Mesenteric fat pad (tissue), 1 donor: ENCODE measurements around the gene PRRG3. TPM values are rescaled to one million over a fixed set of nuclear protein-coding genes. Genes with fewer than 3 reads are reported as not detected.
A peak's percentile ranks its signal among the peaks of the same experiment; 100 is the strongest.
"Not testable (repeated sequence)": the region's sequence is repeated elsewhere in the genome, so short reads cannot be mapped to it uniquely, and the experiment has no call there.

Experiments used
- DNase-seq: peaks from one replicate; pipeline ENCODE4 v3.0.0-alpha.2; 2020; ENCODE audit warnings: low spot score
- long read RNA-seq: library from polyadenylated mRNA; unstranded; transcript quantifications from one replicate; pipeline ENCODE4 v2.0.0, GENCODE V29; 2020
- total RNA-seq: library from RNA; stranded (reverse); fragmentation: NEBNext Ultra II Directional; extraction: Animal tissue kit (Norgen Biotek cat#: 25700); gene quantifications from one replicate; pipeline ENCODE4 v1.2.1, GENCODE V29; 2021
- donor health status: DM: yes; HTN: yes; CAD: no.

The PRRG3 gene
- 0.32 TPM for total RNA-seq
- long read RNA-seq, partial matches to known transcripts: 0 of 2 reads
- long read RNA-seq, other reads (novel, unspliced or antisense): 2 of 2 reads

DNA sequence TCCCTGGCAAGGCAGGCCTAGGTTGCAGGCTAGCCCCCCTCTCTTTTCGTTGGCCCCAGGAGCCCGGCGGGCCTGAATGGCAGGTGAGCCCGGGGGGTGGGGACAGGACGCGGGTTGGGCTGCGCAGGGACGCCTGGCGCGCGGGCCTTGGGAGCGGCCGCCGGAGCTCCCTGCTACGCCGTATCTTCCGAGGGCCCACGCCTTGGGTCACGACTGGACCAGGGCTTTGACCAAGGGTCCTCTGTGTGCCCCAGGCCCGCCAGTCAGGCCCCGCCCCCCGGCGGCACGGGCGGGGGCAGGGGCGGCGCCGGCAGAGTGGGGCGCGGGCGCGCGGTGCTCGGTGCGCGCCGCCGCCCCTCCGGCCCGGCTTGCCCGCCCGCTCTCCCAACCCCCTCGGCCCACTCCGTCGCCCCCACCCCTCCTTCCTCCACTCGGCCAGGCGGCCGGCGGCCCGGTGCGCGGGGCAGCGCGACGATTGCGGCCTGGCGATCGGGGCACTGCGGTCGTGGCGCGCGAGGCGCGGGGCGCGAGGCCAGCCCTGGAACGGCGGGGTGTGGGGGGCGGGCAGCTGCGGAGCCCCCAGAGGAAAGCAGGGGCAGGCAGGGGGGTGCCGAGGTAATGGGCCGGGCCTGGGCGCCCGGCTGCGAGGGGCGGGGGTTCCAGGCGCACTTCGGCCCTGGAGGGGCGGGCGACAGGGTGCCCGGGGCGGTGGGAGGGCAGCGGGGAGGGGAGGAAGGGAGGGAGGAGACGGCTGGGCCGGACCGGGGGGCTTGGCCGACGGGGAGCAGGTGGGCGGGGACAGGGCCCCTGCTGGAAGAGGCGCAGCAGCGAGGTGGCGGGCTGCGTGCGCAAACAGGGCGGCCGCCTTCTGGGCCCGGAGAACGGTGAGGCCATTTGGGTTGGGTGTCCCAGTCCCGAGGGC lies at the start of gene PRRG3:
TSS of gene PRRG3 (plus strand) at position 798 of the 922 bp plus-strand sequence. CDS start 3,357 bp downstream, outside the sequence.
- DNase-seq: peak; percentile 88

DNA sequence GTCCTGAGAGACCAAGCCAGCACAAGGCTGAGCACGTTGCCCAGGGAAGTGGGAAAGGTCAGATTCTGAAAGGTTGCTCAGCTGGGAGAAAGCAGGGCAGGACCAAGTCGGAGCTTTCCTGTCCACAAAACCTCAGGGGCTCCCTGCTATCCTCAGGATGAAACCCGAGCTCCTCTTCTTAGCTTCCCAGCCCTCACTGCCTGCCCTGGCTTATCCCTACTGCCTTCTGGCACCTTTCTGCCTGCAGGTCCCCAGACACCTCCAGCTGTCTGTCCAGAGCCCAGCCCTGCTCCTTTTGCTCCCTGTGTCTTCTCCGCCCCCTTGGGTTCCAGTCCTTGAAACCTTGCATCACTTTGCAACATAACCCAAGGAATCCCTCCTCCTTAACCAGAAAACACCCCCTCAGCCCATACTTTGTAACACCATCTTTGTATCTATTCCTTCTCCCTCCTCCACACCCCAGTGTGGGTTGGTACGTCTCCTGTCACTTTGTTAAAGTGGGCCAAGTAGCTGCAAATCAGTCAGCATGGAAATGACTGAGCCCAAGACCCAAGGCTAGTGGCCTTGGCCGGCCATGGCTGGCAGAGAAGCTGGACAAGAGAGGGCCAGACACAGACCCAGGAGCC lies 20.0 kb upstream of the PRRG3 start:
- DNase-seq: no peak

DNA sequence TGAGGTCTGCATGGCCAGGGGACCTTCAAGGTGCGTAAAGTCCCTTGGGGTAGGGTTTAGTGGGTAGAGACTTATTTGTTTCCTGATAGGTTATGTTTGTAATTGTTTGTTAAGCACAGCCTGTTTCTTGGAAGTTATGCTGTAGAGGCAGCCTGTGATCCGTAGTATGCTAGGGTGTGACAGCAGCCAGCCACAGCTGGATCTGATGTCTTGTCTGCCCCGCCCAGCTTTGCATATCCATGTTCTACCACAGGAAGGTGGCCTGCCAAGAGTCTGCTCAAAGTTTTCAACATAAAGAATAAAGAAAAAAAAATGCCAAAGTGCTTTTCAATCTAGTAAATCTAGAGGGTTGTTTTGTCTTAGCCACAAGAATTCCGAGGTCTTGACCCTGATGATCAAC lies 19.1 kb upstream of the PRRG3 start:
- DNase-seq: no peak

DNA sequence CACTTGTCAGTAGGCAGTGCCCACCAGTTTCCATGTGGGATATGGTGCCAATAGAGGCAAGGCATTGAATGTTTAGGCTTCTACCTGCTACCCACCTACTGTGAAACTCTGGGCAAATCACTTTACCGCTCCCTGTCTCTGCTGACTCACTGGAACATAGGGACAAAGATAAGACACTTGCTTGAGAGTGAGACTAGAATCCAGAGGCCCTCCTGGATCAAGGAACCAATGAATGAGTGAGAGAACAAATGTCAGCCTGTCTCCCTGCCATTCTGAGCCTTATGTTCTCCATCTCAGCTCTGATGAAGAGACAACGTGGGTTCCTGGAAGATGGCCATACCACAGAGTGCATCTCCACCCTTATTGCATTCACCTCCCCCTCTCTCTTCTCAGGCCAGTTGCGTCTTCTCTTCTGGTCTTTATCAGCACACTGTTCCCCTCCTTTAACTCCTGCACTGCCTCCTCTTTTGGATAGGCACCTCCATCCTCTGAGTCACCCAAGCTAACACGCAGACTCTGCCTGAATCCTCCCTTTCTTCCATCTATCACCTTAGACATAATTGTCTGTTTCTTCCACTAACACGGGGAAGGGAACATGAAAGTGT lies 15.4 kb upstream of the PRRG3 start:
- no peak for DNase-seq

DNA sequence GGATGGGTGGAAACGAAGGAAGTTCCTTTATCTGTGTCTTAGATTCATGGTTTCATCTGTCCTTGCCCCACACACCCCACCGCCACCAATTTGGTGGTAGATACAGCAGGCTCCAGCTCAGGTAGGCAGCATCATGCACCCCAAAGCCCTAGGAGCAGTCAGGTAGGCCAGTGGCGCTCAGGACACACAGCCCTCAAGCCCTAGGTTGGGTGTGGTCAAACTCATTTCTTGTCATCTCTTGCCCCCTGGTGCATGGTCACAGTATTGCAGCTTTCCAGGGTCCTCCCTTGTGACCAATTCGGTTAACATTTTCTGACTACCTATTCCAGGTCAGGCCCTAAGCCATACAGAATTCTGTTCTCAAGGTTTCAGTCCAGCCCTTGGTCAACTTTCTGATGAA lies 14.5 kb upstream of the PRRG3 start:
- DNase-seq: no peak

DNA sequence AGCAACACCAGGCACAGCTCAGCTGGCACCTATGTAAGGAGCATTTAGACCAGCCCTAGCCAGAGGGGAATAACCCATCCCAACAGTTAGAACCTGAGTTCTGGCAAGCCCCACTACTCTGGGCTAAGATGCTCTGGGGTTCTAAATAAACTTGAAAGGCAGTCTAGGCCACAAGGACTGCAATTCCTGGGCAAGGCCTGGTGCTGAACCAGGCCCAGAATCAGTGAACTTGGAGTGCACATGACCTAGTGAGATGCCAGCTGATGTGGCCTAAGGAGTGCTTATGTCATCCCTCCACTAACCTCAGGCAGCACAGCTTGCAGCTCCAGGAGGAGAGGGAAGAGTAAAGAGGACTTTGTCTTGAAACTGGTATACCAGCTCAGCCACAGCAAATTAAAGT lies 7.6 kb upstream of the PRRG3 start:
- peak; percentile 51 for DNase-seq

DNA sequence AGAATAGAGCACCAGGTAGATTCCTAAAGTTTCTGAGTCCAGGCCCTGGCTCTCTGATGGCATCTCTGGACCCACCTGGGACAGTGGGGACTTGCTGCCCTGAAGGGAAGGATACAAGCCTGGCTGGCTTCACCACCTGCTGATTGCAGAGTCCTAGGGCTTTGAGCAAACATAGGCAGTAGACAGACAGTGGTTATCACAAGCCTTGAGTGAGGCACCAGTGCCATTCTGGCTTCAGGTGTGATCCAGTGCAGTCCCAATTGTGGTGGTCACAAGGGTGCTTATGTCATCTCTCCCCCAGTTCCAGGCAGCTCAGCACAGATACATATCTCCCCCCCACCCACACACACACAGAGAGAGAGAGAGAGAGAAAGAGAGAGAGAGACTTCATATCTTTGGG lies 6.6 kb upstream of the PRRG3 start:
- DNase-seq: no peak

DNA sequence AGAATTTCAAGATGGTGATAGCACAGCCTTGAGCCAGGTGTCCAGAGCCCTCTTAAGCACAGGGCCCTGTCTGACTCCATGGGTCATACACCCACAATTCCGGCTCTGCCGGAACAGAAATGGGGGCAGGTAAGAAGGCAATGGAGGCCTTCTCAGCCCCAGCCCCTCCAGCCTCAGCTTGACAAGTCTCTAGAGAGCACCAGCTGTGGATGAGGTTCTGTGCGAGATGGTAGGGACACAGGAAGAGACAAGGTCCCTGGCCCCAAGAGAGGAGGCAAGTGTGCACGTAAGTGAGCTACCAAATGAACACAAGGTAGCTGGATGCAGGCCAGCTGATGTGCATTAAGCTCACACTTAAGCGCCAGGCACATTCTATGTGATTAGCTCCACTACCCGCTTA lies 2.4 kb upstream of the PRRG3 start:
- peak; percentile 78 for DNase-seq

DNA sequence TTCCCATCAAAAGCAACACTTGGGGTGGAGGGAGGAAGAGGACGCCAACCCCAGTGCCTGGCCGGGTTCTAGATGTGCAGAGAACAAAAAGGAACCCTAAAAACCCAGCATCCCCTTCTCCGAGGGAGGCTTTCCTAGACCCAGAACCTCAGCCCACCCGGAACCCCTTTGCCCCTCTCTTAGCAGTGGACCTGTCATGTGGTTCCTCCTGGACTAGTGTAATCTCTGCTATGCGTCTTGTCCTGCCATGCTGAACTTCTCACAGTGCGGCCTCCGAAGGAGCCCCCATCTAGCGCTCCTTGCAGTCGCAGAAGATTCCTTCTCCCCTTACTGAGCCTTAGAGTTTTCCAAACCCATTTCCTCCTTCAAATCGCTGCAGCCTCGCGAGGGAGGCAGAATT lies 1.1 kb upstream of the PRRG3 start:
- no peak for DNase-seq

DNA sequence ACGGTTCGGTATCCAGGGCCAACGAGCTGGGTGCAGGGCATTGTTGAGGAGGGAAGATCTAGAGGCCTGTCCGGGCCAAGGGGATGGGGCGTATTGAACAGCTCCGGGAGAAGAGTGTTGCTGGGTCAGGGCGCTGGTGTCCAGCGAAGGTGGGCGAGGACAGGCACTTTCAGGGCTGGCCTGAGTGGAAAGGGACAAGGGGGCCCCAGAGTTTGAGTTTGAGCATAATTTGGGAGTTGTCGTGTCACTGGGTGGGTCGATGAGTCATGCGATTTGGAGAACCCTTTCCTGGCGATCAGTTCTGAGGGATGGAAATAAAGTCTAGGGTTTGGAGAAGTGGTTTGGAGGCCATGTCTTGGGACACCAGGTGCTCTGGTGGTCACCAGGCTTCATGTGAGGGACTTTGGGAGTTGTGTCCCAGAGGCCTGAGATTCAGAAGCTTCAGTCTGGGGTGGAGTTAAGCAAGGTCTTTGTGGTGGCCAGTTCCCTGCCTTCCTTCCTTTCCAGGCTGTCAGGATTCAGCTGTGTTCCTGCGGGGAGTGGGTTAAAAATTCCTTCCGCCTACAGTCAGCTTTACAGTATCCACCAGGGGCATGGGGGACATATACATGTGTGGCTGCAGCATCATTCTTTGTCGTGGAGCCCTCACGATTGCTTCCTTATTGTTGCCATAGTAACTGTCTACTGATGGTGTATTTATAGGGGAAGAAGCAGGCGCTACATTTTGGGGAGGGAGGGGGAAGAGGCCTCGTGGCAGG lies 504 bp downstream of the PRRG3 start:
- peak; percentile 45 for DNase-seq

DNA sequence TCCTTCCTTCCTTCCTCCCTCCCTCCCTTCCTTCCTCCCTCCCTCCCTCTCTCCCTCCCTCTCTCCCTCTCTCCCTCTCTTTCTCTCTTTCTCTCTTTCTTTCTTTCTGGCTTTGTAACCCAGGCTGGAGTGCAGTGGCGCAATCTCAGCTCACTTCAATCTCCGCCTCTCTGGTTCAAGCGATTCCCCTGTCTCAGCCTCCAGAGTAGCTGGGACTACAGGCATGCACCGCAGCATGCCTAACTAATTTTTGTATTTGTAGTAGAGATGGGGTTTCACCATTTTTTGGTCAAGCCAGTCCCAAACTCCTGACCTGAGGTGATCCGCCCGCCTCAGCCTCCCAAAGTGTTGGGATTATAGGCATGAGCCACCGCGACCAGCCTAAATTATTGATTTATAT lies 1.8 kb downstream of the PRRG3 start:
- DNase-seq: not testable (repeated sequence)

DNA sequence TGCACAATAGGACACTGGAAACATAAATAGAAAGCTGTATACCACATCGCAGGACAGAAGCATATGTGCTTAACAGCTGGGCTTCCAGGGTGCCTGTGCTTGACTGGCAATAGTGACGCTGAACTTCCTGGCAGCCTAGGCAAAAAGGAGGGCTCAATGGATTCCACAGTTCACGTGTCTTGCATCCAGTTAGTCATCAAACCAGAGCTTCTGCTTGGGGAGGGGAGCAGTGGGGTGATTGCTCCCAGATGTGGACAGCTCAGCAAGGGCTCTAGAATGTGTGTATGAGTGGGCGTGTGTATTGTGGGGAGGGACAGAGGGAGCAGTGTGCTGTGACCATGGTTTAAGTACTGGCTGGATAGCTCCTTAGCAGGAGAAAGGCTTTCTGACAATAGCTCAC lies 2.3 kb downstream of the PRRG3 start:
- no peak for DNase-seq

DNA sequence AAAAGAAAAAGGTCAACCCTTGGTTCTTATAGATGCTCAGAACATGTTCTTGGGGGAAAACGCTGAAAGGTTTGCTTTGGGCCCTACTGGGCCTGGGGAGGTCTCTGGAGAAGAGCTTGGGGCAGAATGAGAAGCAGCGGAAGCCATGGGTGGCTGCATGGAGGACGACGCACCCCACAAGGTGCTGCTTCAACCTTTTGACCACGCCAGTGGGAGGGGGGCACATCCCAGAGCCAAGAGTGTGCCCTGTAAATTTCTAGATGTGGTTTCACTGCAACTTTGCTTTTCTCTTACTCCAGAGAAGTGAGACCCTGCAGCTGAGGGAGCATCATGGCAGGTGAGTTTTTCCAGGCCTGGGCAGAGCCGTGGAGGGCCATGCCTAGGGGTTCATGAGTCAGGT lies 3.2 kb downstream of the PRRG3 start:
- peak; percentile 51 for DNase-seq

DNA sequence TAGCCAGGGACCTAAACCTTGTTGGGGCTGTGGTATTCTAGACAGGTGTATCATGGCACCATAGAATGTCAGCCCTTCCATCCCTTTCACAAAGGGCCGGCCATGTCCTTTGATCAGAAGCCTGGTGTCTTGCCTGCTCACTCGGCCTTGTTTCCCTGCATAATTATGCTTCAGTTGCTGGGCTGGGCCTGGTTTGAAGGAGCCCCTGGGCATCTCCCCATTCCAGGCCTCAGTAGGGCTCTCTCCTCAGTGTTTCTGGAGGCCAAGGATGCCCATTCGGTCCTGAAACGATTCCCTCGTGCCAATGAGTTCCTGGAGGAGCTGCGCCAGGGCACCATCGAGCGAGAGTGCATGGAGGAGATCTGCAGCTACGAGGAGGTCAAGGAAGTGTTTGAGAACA lies 4.5 kb downstream of the PRRG3 start:
- DNase-seq: peak; percentile 80

DNA sequence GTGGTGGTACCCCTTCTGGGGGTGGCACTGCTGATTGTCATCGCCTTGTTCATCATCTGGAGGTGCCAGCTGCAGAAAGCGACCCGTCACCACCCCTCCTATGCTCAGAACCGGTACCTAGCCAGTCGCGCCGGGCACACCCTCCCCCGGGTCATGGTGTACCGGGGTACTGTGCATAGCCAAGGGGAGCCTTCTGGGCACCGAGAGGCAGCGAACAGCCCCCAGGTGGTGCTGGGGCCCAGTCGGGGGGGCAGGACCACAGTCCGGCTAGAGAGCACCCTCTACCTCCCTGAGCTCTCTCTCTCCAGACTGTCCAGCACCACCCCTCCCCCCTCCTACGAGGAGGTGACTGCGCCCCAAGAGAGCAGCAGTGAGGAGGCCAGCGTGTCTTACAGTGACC lies 5.3 kb downstream of the PRRG3 start:
- peak; percentile 77 for DNase-seq

DNA sequence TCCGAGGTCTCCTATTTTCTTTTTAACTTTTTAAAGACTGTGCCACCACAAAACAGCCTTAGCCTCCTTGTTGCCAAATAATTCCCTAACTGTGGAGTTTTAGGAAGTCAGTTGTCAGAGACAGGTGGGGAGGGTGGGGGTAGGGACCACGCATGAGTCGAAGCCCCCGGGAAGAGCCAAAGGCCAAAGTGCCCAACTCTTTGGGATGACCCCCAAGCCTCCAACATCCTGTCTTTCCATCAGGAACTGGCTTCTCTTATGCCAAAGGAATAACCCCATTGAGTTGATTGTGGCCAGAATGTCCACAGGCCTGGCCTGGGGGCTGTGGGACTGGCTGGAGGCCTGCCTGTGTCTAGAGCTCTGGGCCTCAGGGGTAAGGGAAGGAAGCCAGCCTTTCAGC lies 5.8 kb downstream of the PRRG3 start:
- DNase-seq: no peak

DNA sequence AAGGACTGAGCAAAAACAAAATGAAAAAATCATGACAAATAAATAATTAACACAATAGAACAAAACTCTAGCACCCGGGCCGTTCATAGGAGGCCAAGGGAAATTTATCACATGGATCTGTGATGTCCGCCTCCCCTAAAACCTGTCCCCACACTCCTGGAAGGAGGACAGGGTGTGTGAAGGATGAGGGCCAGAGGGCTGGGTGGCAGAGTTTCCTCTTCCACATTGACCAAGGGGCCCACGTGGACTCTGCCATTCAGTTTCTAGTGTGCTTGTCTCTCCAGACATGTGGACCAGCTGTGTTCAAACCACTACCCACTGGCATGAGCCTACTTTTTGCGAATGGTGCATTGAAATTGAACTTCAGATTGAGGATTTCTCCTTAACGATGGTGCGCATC lies 6.3 kb downstream of the PRRG3 start:
- no peak for DNase-seq

DNA sequence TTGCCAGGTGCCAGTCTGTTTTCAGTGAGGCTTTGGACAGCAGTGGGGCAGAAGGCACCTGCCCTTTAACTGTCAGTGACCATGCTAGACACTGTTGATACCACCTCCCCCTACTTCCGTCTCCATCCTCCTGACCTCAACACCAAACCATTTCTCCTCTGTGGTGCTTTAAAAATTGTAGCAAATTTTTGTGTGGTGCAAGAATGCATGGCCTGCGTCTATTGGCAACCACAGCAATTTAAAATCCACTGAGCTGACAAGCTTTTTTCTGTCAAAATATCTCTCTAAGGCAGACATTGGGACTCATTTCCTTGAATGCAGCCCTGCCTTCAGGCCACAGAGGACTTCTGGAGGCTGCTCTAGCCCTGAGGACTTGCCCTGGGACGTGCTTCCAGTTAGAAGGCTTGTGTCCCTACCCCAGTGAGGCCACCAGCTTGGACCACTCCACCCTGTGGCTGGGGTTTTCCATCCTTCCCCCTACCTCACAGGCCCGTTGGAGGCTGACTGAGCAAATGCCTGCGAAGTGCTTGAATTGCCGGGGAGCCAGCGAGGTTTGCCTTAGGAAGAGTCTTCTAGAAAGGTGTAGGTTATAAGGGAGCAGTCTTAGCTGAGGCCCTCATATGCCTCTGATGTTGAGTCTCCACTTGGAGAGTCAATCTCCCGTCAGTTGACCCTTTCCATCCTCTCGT lies 6.9 kb downstream of the PRRG3 start:
- peak; percentile 49 for DNase-seq

DNA sequence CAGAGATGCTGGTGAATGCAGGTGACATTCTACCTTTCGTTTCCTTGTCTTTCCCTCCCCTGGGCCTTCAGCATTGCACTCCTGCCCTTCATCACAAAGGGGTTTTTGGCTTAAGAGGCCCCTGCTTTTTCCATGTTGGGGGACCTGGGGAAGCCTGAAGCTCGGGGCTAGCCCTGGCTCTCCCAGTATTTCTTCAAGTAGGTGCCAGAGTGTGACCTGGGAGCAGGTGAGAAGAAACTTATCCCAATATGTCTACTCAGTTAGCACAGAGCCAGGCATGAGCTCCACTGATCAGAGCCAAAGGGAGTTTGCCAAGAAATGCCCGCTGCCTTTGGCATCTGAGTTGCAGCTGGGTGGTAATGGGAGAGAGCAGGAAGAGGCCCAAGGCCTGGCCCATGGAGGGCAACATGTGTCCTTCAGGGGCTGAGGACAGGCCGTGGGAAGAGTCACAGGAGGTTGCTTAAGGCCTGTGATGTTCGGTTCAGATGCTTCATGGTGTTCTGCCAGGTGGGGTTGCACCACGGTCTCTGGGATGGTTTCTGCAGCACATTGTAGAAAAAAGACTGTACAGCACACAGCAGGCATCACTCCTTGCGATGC lies 7.6 kb downstream of the PRRG3 start:
- peak; percentile 49 for DNase-seq

DNA sequence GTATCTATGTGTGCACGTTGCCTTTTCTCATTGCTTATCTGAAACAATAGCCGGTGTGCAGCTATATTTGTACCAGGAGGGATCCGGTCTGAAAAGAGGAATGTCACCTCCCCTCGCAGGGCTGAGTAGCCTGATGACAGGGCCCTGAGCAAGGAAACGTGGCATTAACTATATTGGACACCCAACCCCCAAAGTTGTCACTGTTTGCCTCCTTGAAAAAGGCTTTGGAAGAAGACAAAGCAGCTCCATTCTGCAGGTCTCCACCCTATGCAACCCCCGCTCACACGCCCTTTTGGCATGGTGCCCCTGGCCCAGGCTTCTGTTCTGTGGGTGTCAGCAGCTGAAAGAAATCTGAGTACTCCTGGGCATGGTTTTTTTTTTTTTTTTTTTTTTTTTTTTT lies 8.2 kb downstream of the PRRG3 start:
- DNase-seq: peak; percentile 79
